HEK293 (cell line): ENCODE results near the gene RTCA.

Experiments used
- ATF2 ChIP-seq: fragments of 450-650 bp; formaldehyde crosslinking; IDR thresholded peaks from 2 replicates; pipeline ENCODE4 v1.5.1; 2016; ENCODE audit warnings: missing biosample characterization, missing genetic modification characterization, low read depth
- BCL11B ChIP-seq: fragments of 450-650 bp; formaldehyde crosslinking; IDR thresholded peaks from 2 replicates; pipeline ENCODE4 v1.5.1; 2016; ENCODE audit warnings: low read depth, missing biosample characterization, missing genetic modification characterization
- BCL6B ChIP-seq: fragments of 450-650 bp; formaldehyde crosslinking; IDR thresholded peaks from 2 replicates; pipeline ENCODE4 v1.5.1; 2017; ENCODE audit warnings: missing biosample characterization, missing genetic modification characterization
- GLI2 ChIP-seq: fragments of 450-650 bp; formaldehyde crosslinking; IDR thresholded peaks from 2 replicates; pipeline ENCODE4; 2017; ENCODE audit warnings: missing biosample characterization, missing genetic modification characterization, low read depth, borderline replicate concordance
- IKZF3 ChIP-seq: fragments of 450-650 bp; IDR thresholded peaks from 2 replicates; pipeline ENCODE4 v1.5.0; 2018; ENCODE audit warnings: missing biosample characterization, mild to moderate bottlenecking, missing genetic modification characterization, moderate library complexity
- MYNN ChIP-seq: fragments of 450-650 bp; formaldehyde crosslinking; IDR thresholded peaks from 2 replicates; pipeline ENCODE4 v1.5.1; 2016; ENCODE audit warnings: missing biosample characterization, missing genetic modification characterization, borderline replicate concordance
- PRDM1 ChIP-seq: fragments of 450-650 bp; formaldehyde crosslinking; IDR thresholded peaks from 2 replicates; pipeline ENCODE4; 2016; ENCODE audit warnings: missing biosample characterization, missing genetic modification characterization
- SCRT1 ChIP-seq: fragments of 450-650 bp; formaldehyde crosslinking; IDR thresholded peaks from 2 replicates; pipeline ENCODE4 v1.5.1; 2016; ENCODE audit warnings: missing biosample characterization, missing genetic modification characterization, borderline replicate concordance
- SP2 ChIP-seq: fragments of 450-650 bp; formaldehyde crosslinking; IDR thresholded peaks from 2 replicates; pipeline ENCODE4 v1.5.1; 2016; ENCODE audit warnings: missing biosample characterization, missing genetic modification characterization
- ZBTB21 ChIP-seq: fragments of 450-650 bp; formaldehyde crosslinking; IDR thresholded peaks from 2 replicates; pipeline ENCODE4 v1.5.1; 2017; ENCODE audit warnings: missing biosample characterization, missing genetic modification characterization
- ZBTB44 ChIP-seq: fragments of 450-650 bp; IDR thresholded peaks from 2 replicates; pipeline ENCODE4 v1.5.1; 2018; ENCODE audit warnings: missing biosample characterization, mild to moderate bottlenecking, missing genetic modification characterization
- ZBTB7A ChIP-seq: fragments of 450-650 bp; formaldehyde crosslinking; IDR thresholded peaks from 2 replicates; pipeline ENCODE4 v1.5.1; 2016; ENCODE audit warnings: low read depth, missing biosample characterization, missing genetic modification characterization
- ZFP37 ChIP-seq: fragments of 450-650 bp; formaldehyde crosslinking; IDR thresholded peaks from 2 replicates; pipeline ENCODE4 v1.5.1; 2016; ENCODE audit warnings: missing biosample characterization, missing genetic modification characterization
- ZFP69B ChIP-seq: fragments of 450-650 bp; formaldehyde crosslinking; IDR thresholded peaks from 2 replicates; pipeline ENCODE4 v1.5.1; 2016; ENCODE audit warnings: missing biosample characterization, missing genetic modification characterization
- ZNF10 ChIP-seq: fragments of 450-650 bp; formaldehyde crosslinking; IDR thresholded peaks from 2 replicates; pipeline ENCODE4 v1.5.1; 2017; ENCODE audit warnings: missing biosample characterization, missing genetic modification characterization
- ZNF112 ChIP-seq: fragments of 450-650 bp; formaldehyde crosslinking; IDR thresholded peaks from 2 replicates; pipeline ENCODE4 v1.5.0; 2017; ENCODE audit warnings: missing biosample characterization, missing genetic modification characterization
- ZNF132 ChIP-seq: fragments of 450-650 bp; formaldehyde crosslinking; IDR thresholded peaks from 2 replicates; pipeline ENCODE4 v1.5.1; 2017; ENCODE audit warnings: missing biosample characterization, missing genetic modification characterization, borderline replicate concordance
- ZNF133 ChIP-seq: fragments of 450-650 bp; formaldehyde crosslinking; IDR thresholded peaks from 2 replicates; pipeline ENCODE4 v1.5.1; 2016; ENCODE audit warnings: missing biosample characterization, missing genetic modification characterization
- ZNF341 ChIP-seq: fragments of 450-650 bp; formaldehyde crosslinking; IDR thresholded peaks from 2 replicates; pipeline ENCODE4; 2016; ENCODE audit warnings: low read depth, missing biosample characterization, missing genetic modification characterization
- ZNF354C ChIP-seq: fragments of 450-650 bp; formaldehyde crosslinking; IDR thresholded peaks from 2 replicates; pipeline ENCODE4 v1.5.1; 2016; ENCODE audit warnings: missing biosample characterization, missing genetic modification characterization, low read depth, borderline replicate concordance
- ZNF585B ChIP-seq: fragments of 450-650 bp; formaldehyde crosslinking; IDR thresholded peaks from 2 replicates; pipeline ENCODE4 v1.5.1; 2016; ENCODE audit warnings: missing biosample characterization, missing genetic modification characterization
- ZNF600 ChIP-seq: fragments of 450-650 bp; formaldehyde crosslinking; IDR thresholded peaks from 2 replicates; pipeline ENCODE4 v1.5.1; 2016; ENCODE audit warnings: missing biosample characterization, missing genetic modification characterization
- TF ChIP-seq, protein P1 (sequence below): fragments of 450-650 bp; formaldehyde crosslinking; IDR thresholded peaks from 2 replicates; pipeline ENCODE4 v1.5.1; 2016; ENCODE audit warnings: missing biosample characterization, missing genetic modification characterization
- TF ChIP-seq, protein P2 (sequence below): fragments of 450-650 bp; formaldehyde crosslinking; IDR thresholded peaks from 2 replicates; pipeline ENCODE4 v1.5.1; 2016; ENCODE audit warnings: missing biosample characterization, missing genetic modification characterization
- TF ChIP-seq, protein P3 (sequence below): fragments of 450-650 bp; formaldehyde crosslinking; IDR thresholded peaks from 2 replicates; pipeline ENCODE4 v1.5.1; 2016; ENCODE audit warnings: missing biosample characterization, missing genetic modification characterization
- TF ChIP-seq, protein P4 (sequence below): fragments of 450-650 bp; formaldehyde crosslinking; IDR thresholded peaks from 2 replicates; pipeline ENCODE4 v1.5.1; 2016; ENCODE audit warnings: missing biosample characterization, missing genetic modification characterization, low read depth

The RTCA gene

GRCh38 chr1:100249537-100250257 is 16.3 kb upstream of the RTCA start, which contains the start of gene DBT (continued):
- TF ChIP-seq, protein P1, sequence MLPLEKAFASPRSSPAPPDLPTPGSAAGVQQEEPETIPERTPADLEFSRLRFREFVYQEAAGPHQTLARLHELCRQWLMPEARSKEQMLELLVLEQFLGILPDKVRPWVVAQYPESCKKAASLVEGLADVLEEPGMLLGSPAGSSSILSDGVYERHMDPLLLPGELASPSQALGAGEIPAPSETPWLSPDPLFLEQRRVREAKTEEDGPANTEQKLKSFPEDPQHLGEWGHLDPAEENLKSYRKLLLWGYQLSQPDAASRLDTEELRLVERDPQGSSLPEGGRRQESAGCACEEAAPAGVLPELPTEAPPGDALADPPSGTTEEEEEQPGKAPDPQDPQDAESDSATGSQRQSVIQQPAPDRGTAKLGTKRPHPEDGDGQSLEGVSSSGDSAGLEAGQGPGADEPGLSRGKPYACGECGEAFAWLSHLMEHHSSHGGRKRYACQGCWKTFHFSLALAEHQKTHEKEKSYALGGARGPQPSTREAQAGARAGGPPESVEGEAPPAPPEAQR (tag by site-specific recombination): no peak
- TF ChIP-seq ZNF112 (no peak), SCRT1 (tag by site-specific recombination) (no peak), GLI2 (tag by site-specific recombination) (no peak), ZFP69B (tag by site-specific recombination) (0 out of 2 replicates have a peak, but pooled peaks have one; percentile 34), ZFP37 (0 out of 2 replicates have a peak, but pooled peaks have one; percentile 69), ZNF341 (tag by site-specific recombination) (peak; percentile 81), MYNN (tag by site-specific recombination) (no peak), ZBTB44 (tag by site-specific recombination) (no peak), ZBTB21 (tag by site-specific recombination) (0 out of 2 replicates have a peak, but pooled peaks have one; percentile 10), BCL6B (no peak), ZNF585B (no peak), ATF2 (no peak), ZNF133 (tag by site-specific recombination) (no peak), SP2 (tag by site-specific recombination) (peak; percentile 97), ZNF354C (tag by site-specific recombination) (no peak), ZNF10 (tag by site-specific recombination) (peak; percentile 58; the same call in 1 of the 2 replicates), PRDM1 (peak; percentile 66), ZNF600 (tag by site-specific recombination) (peak; percentile 98), ZBTB7A (tag by site-specific recombination) (no peak), ZNF132 (tag by site-specific recombination) (no peak), BCL11B (tag by site-specific recombination) (peak; percentile 58; the same call in 1 of the 2 replicates), IKZF3 (tag by site-specific recombination) (0 out of 2 replicates have a peak, but pooled peaks have one; percentile 43)
- TF ChIP-seq, protein P2, sequence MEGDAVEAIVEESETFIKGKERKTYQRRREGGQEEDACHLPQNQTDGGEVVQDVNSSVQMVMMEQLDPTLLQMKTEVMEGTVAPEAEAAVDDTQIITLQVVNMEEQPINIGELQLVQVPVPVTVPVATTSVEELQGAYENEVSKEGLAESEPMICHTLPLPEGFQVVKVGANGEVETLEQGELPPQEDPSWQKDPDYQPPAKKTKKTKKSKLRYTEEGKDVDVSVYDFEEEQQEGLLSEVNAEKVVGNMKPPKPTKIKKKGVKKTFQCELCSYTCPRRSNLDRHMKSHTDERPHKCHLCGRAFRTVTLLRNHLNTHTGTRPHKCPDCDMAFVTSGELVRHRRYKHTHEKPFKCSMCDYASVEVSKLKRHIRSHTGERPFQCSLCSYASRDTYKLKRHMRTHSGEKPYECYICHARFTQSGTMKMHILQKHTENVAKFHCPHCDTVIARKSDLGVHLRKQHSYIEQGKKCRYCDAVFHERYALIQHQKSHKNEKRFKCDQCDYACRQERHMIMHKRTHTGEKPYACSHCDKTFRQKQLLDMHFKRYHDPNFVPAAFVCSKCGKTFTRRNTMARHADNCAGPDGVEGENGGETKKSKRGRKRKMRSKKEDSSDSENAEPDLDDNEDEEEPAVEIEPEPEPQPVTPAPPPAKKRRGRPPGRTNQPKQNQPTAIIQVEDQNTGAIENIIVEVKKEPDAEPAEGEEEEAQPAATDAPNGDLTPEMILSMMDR: no peak
- TF ChIP-seq, protein P3, sequence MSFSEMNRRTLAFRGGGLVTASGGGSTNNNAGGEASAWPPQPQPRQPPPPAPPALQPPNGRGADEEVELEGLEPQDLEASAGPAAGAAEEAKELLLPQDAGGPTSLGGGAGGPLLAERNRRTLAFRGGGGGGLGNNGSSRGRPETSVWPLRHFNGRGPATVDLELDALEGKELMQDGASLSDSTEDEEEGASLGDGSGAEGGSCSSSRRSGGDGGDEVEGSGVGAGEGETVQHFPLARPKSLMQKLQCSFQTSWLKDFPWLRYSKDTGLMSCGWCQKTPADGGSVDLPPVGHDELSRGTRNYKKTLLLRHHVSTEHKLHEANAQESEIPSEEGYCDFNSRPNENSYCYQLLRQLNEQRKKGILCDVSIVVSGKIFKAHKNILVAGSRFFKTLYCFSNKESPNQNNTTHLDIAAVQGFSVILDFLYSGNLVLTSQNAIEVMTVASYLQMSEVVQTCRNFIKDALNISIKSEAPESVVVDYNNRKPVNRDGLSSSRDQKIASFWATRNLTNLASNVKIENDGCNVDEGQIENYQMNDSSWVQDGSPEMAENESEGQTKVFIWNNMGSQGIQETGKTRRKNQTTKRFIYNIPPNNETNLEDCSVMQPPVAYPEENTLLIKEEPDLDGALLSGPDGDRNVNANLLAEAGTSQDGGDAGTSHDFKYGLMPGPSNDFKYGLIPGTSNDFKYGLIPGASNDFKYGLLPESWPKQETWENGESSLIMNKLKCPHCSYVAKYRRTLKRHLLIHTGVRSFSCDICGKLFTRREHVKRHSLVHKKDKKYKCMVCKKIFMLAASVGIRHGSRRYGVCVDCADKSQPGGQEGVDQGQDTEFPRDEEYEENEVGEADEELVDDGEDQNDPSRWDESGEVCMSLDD (tag by site-specific recombination): no peak
- TF ChIP-seq, protein P4, sequence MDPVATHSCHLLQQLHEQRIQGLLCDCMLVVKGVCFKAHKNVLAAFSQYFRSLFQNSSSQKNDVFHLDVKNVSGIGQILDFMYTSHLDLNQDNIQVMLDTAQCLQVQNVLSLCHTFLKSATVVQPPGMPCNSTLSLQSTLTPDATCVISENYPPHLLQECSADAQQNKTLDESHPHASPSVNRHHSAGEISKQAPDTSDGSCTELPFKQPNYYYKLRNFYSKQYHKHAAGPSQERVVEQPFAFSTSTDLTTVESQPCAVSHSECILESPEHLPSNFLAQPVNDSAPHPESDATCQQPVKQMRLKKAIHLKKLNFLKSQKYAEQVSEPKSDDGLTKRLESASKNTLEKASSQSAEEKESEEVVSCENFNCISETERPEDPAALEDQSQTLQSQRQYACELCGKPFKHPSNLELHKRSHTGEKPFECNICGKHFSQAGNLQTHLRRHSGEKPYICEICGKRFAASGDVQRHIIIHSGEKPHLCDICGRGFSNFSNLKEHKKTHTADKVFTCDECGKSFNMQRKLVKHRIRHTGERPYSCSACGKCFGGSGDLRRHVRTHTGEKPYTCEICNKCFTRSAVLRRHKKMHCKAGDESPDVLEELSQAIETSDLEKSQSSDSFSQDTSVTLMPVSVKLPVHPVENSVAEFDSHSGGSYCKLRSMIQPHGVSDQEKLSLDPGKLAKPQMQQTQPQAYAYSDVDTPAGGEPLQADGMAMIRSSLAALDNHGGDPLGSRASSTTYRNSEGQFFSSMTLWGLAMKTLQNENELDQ: no peak
